Measurements from ENCODE around the gene ATP13A5. TPM values are rescaled to one million over a fixed set of nuclear protein-coding genes. Genes with fewer than 3 reads are reported as not detected.

The ATP13A5 gene
- total RNA-seq, 1 donor: not detected

- Histone ChIP-seq H3K27me3 (ENCODE audit: insufficient read depth, low read length) (no peaks in the 10 kb centered on the region), H4K20me1 (ENCODE audit: insufficient read depth, low read length) (no peaks in the 10 kb centered on the region), H3K36me3 (ENCODE audit: insufficient read depth, low read length) (no peaks in the 10 kb centered on the region), H3K27ac (ENCODE audit: low read depth, low read length) (no peak overlapping the region), H3K4me2 (ENCODE audit: insufficient read depth, low read length) (no peak overlapping the region), H3K4me3 (ENCODE audit: insufficient read depth, low read length) (no peak overlapping the region), H3K4me1 (ENCODE audit: insufficient read depth, low read length) (no peaks in the 10 kb centered on the region), H2AFZ (ENCODE audit: low read length) (no peak overlapping the region), H3K9me3 (ENCODE audit: low read depth, low read length) (peaks cover 3% of the 10 kb centered on the region), H3K79me2 (ENCODE audit: insufficient read depth, low read length) (no peaks in the 10 kb centered on the region)
- no peak for TF ChIP-seq CTCF (IDR thresholded peaks at IDR 0.05; ENCODE audit: extremely low read depth, low read depth, low read length)
- DNase-seq (ENCODE audit: insufficient read length, low spot score, missing footprints): no peak
Observed at GRCh38 chr3:193407112-193407511, 28.6 kb upstream of the ATP13A5 start.

GRCh38 chr3:193403307-193403706, 24.8 kb upstream of the ATP13A5 start:
- Histone ChIP-seq H4K20me1 (ENCODE audit: insufficient read depth, low read length) (no peaks in the 10 kb centered on the region), H3K4me2 (ENCODE audit: insufficient read depth, low read length) (no peak overlapping the region), H3K36me3 (ENCODE audit: insufficient read depth, low read length) (no peaks in the 10 kb centered on the region), H3K27me3 (ENCODE audit: insufficient read depth, low read length) (no peaks in the 10 kb centered on the region), H3K4me1 (ENCODE audit: insufficient read depth, low read length) (no peaks in the 10 kb centered on the region), H3K4me3 (ENCODE audit: insufficient read depth, low read length) (no peak overlapping the region), H3K79me2 (ENCODE audit: insufficient read depth, low read length) (no peaks in the 10 kb centered on the region), H3K9me3 (ENCODE audit: low read depth, low read length) (no peaks in the 10 kb centered on the region), H2AFZ (ENCODE audit: low read length) (no peak overlapping the region), H3K27ac (ENCODE audit: low read depth, low read length) (no peak overlapping the region)
- TF ChIP-seq CTCF (IDR thresholded peaks at IDR 0.05; ENCODE audit: extremely low read depth, low read depth, low read length): no peak
- DNase-seq (ENCODE audit: insufficient read length, low spot score, missing footprints): no peak

GRCh38 chr3:193400304-193400703, 21.8 kb upstream of the ATP13A5 start:
- H3K4me2 ChIP-seq (ENCODE audit: insufficient read depth, low read length): no peak overlapping the region
- H3K4me3 ChIP-seq (ENCODE audit: insufficient read depth, low read length): no peak overlapping the region
- no peaks in the 10 kb centered on the region for H3K27me3 ChIP-seq (ENCODE audit: insufficient read depth, low read length)
- H3K4me1 ChIP-seq (ENCODE audit: insufficient read depth, low read length): no peaks in the 10 kb centered on the region
- TF ChIP-seq CTCF (IDR thresholded peaks at IDR 0.05; ENCODE audit: extremely low read depth, low read depth, low read length): no peak
- no peak for DNase-seq (ENCODE audit: insufficient read length, low spot score, missing footprints)
- H4K20me1 ChIP-seq (ENCODE audit: insufficient read depth, low read length): no peaks in the 10 kb centered on the region
- H3K9me3 ChIP-seq (ENCODE audit: low read depth, low read length): no peaks in the 10 kb centered on the region
- no peaks in the 10 kb centered on the region for H3K79me2 ChIP-seq (ENCODE audit: insufficient read depth, low read length)
- H3K27ac ChIP-seq (ENCODE audit: low read depth, low read length): no peak overlapping the region
- H3K36me3 ChIP-seq (ENCODE audit: insufficient read depth, low read length): no peaks in the 10 kb centered on the region
- no peak overlapping the region for H2AFZ ChIP-seq (ENCODE audit: low read length)

GRCh38 chr3:193396451-193397244, 18.1 kb upstream of the ATP13A5 start:
- H3K27ac ChIP-seq (ENCODE audit: low read depth, low read length): no peak overlapping the region
- no peak overlapping the region for H2AFZ ChIP-seq (ENCODE audit: low read length)
- H4K20me1 ChIP-seq (ENCODE audit: insufficient read depth, low read length): no peaks in the 10 kb centered on the region
- no peaks in the 10 kb centered on the region for H3K4me1 ChIP-seq (ENCODE audit: insufficient read depth, low read length)
- H3K9me3 ChIP-seq (ENCODE audit: low read depth, low read length): no peaks in the 10 kb centered on the region
- no peaks in the 10 kb centered on the region for H3K27me3 ChIP-seq (ENCODE audit: insufficient read depth, low read length)
- H3K4me3 ChIP-seq (ENCODE audit: insufficient read depth, low read length): no peak overlapping the region
- DNase-seq (ENCODE audit: insufficient read length, low spot score, missing footprints): no peak
- H3K36me3 ChIP-seq (ENCODE audit: insufficient read depth, low read length): no peaks in the 10 kb centered on the region
- no peak overlapping the region for H3K4me2 ChIP-seq (ENCODE audit: insufficient read depth, low read length)
- TF ChIP-seq CTCF (IDR thresholded peaks at IDR 0.05; ENCODE audit: extremely low read depth, low read depth, low read length): no peak
- H3K79me2 ChIP-seq (ENCODE audit: insufficient read depth, low read length): no peaks in the 10 kb centered on the region

All from osteoblast (primary cell).